GM18502 (cell line): ENCODE results near the gene NUP210L.

Experiments used
- ATAC-seq: cut with Tn5 transposase; IDR thresholded peaks from one replicate; pipeline ENCODE4 v1.9.1; 2021; ENCODE audit warnings: mild to moderate bottlenecking; ENCODE audit not compliant: unreplicated experiment, poor library complexity

The NUP210L gene

GRCh38 chr1:154154534-154155191, at the start of gene NUP210L:
Gene NUP210L, minus strand, starts transcription at chr1:154155073.
- no peak for ATAC-seq

GRCh38 chr1:154199563-154199879, 44.6 kb upstream of the NUP210L start:
- ATAC-seq: no peak

GRCh38 chr1:154198756-154199562, 44.1 kb upstream of the NUP210L start:
- no peak for ATAC-seq

- ATAC-seq: no peak
Measured at GRCh38 chr1:154193821-154194220, 38.9 kb upstream of the NUP210L start.

GRCh38 chr1:154192476-154192875, 37.6 kb upstream of the NUP210L start:
- no peak for ATAC-seq

- ATAC-seq: no peak
Measured at GRCh38 chr1:154191990-154192461, 37.2 kb upstream of the NUP210L start, which contains the start of gene TPM3. Gene TPM3, minus strand, starts transcription at chr1:154192100. Its CDS starts 82 bp downstream, at chr1:154192018.

- ATAC-seq: no peak
Measured at GRCh38 chr1:154190550-154190949, 35.7 kb upstream of the NUP210L start.

GRCh38 chr1:154186852-154187501, 32.1 kb upstream of the NUP210L start:
- ATAC-seq: no peak

GRCh38 chr1:154186177-154186576, 31.3 kb upstream of the NUP210L start:
- ATAC-seq: no peak

GRCh38 chr1:154183046-154183915, 28.4 kb upstream of the NUP210L start:
- peak; percentile 82 for ATAC-seq

GRCh38 chr1:154182344-154183045, 27.6 kb upstream of the NUP210L start:
- peak; percentile 57 for ATAC-seq

- no peak for ATAC-seq
Measured at GRCh38 chr1:154181944-154182343, 27.1 kb upstream of the NUP210L start.

GRCh38 chr1:154179946-154180687, 25.2 kb upstream of the NUP210L start:
- no peak for ATAC-seq

GRCh38 chr1:154178911-154179811, 24.3 kb upstream of the NUP210L start:
- ATAC-seq: no peak

GRCh38 chr1:154178013-154178412, 23.1 kb upstream of the NUP210L start:
- ATAC-seq: no peak

- no peak for ATAC-seq
Measured at GRCh38 chr1:154176337-154176736, 21.5 kb upstream of the NUP210L start.

GRCh38 chr1:154174654-154175053, 19.8 kb upstream of the NUP210L start:
- ATAC-seq: no peak

- no peak for ATAC-seq
Measured at GRCh38 chr1:154171880-154172279, 17.0 kb upstream of the NUP210L start.
